ENCODE measurements around the gene RNF114. TPM values are rescaled to one million over a fixed set of nuclear protein-coding genes. Genes with fewer than 3 reads are reported as not detected.

Gene RNF114
- total and polyA plus RNA-seq, 2 donors (not counting 3 experiments of a cell fraction or from before 2014, with no cell fraction given): 45.8 to 81.7 TPM

- no peak for TF ChIP-seq POLR2AphosphoS5 (IDR thresholded peaks at IDR 0.05; ENCODE audit: insufficient read depth, low read depth, low read length)
- no peak for TF ChIP-seq POLR2A (IDR thresholded peaks at IDR 0.05; ENCODE audit: low read depth, low read length)
- no peak for TF ChIP-seq EZH2 (IDR thresholded peaks at IDR 0.05; ENCODE audit: borderline replicate concordance, low read depth, low read length, severe bottlenecking)
- TF ChIP-seq MYC (IDR thresholded peaks at IDR 0.05; ENCODE audit: low read depth, low read length): no peak
- no peak for TF ChIP-seq GATA2 (IDR thresholded peaks at IDR 0.05; ENCODE audit: insufficient read depth, insufficient read length, low read depth, low read length)
- TF ChIP-seq FOS (IDR thresholded peaks at IDR 0.05; ENCODE audit: borderline replicate concordance, insufficient read depth, low read length): no peak
- TF ChIP-seq, protein P1, sequence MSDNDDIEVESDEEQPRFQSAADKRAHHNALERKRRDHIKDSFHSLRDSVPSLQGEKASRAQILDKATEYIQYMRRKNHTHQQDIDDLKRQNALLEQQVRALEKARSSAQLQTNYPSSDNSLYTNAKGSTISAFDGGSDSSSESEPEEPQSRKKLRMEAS (IDR thresholded peaks at IDR 0.05; ENCODE audit: insufficient read depth, insufficient read length): no peak
- no peak for TF ChIP-seq CTCF (IDR thresholded peaks at IDR 0.05; ENCODE audit: extremely low read depth in 1 of 2, insufficient read depth in 1 of 2, low read depth in 1 of 2, low read length in 2 of 2)
- TF ChIP-seq JUN (IDR thresholded peaks at IDR 0.05; ENCODE audit: borderline replicate concordance, insufficient read depth, insufficient read length, low read depth): no peak
- dilution Hi-C loops (cut with MboI; ENCODE audit: extremely low pct_ligation_motif_present, low sequenced_read_pairs) (no loop called here), intact Hi-C loops (cut with micrococcal nuclease) (no loop called here)
- no peak overlapping the region for H2AFZ ChIP-seq (ENCODE audit: low read depth, low read length)
- peaks cover 11% of the 10 kb centered on the region for H3K79me2 ChIP-seq (ENCODE audit: control insufficient read depth, insufficient read depth, low read length)
- H3K9me1 ChIP-seq (replicated peaks; ENCODE audit: control insufficient read depth, extremely low read depth, insufficient read depth, low read length): no peaks in the 10 kb centered on the region
- no peaks in the 10 kb centered on the region for H3K9me3 ChIP-seq (replicated peaks; ENCODE audit: control insufficient read depth, insufficient read depth, low read length)
- BruUV-seq (replicated peaks): no TSS peak
- POLR2A ChIA-PET: no interaction called here
- H3K36me3 ChIP-seq (ENCODE audit: control insufficient read depth in 2 of 2, extremely low read depth in 1 of 2, insufficient read depth in 2 of 2, low read length in 2 of 2): peaks cover 4 to 29% of the 10 kb centered on the region in 2 experiments
- H3K9ac ChIP-seq (replicated peaks; ENCODE audit: extremely low read depth, insufficient read depth, low read length): no peak overlapping the region
- CTCF ChIA-PET: interaction anchor here (1.1 kb wide), 1 partner anchor 18 kb away, joined by 7 read pairs; no protein-coding TSS in a partner anchor
- no peaks in the 10 kb centered on the region for H4K20me1 ChIP-seq (replicated peaks; ENCODE audit: control insufficient read depth, extremely low read depth, insufficient read depth, low read length)
- H3K4me2 ChIP-seq (ENCODE audit: insufficient read depth, low read length): no peak overlapping the region
- DNase-seq (ENCODE audit: low read depth, low spot score): no peak
- H3K27ac ChIP-seq (ENCODE audit: insufficient read depth, low read depth, low read length): no peak overlapping the region
- no peak overlapping the region for H3K4me3 ChIP-seq (replicated peaks in 1 of 3; ENCODE audit: insufficient read depth in 1 of 3, low read depth in 1 of 3, low read length in 3 of 3)
- no peaks in the 10 kb centered on the region for H3K4me1 ChIP-seq (ENCODE audit: control insufficient read depth, extremely low read depth, insufficient read depth, low read length)
- FAIRE-seq: no peak
- H3K27me3 ChIP-seq (ENCODE audit: control insufficient read depth in 2 of 2, insufficient read depth in 2 of 2, low read length in 2 of 2): no peaks in the 10 kb centered on the region
These were observed 28.6 kb upstream of the RNF114 start for GRCh38 chr20:49907405-49908257.

All from endothelial cell of umbilical vein (primary cell).